SK-N-SH treated with all-trans-retinoic acid at 6 μM for 48 hours (cell line): ENCODE data around the gene PLA2G1B.

Source experiments
- BACH2 ChIP-seq: fragments of 250-450 bp; sonication (Bioruptor Pico); IDR thresholded peaks from 2 replicates; pipeline ENCODE4 v1.9.0; 2021; ENCODE audit warnings: mild to moderate bottlenecking, borderline replicate concordance
- GLIS3 ChIP-seq: fragments of 250-450 bp; sonication (Bioruptor Pico); IDR thresholded peaks from 2 replicates; pipeline ENCODE4 v1.5.0; 2020; ENCODE audit warnings: mild to moderate bottlenecking, moderate library complexity
- OSR1 ChIP-seq: fragments of 250-450 bp; sonication (Bioruptor Pico); IDR thresholded peaks from 2 replicates; pipeline ENCODE4 v1.8.0; 2022; ENCODE audit warnings: moderate library complexity, mild to moderate bottlenecking, inconsistent platforms
- PPARA ChIP-seq: fragments of 250-450 bp; sonication (Bioruptor Pico); IDR thresholded peaks from 2 replicates; pipeline ENCODE4 v1.5.0; 2020; ENCODE audit warnings: mild to moderate bottlenecking, borderline replicate concordance
- RARB ChIP-seq: fragments of 250-450 bp; sonication (Bioruptor Pico); IDR thresholded peaks from 2 replicates; pipeline ENCODE4 v1.8.0; 2021; ENCODE audit warnings: mild to moderate bottlenecking, moderate library complexity
- SNAI2 ChIP-seq: fragments of 250-450 bp; sonication (Bioruptor Pico); IDR thresholded peaks from 2 replicates; pipeline ENCODE4 v1.5.0; 2020; ENCODE audit warnings: mild to moderate bottlenecking, moderate library complexity
- TCF4 ChIP-seq: fragments of 250-450 bp; sonication (Bioruptor Pico); IDR thresholded peaks from 2 replicates; pipeline ENCODE4 v1.8.0; 2021; ENCODE audit warnings: mild to moderate bottlenecking, moderate library complexity, borderline replicate concordance
- ZC3H10 ChIP-seq: fragments of 250-450 bp; sonication (Bioruptor Pico); IDR thresholded peaks from 2 replicates; pipeline ENCODE4 v1.5.1; 2021; ENCODE audit warnings: mild to moderate bottlenecking, moderate library complexity
- ZFP3 ChIP-seq: fragments of 250-450 bp; sonication (Bioruptor Pico); IDR thresholded peaks from 2 replicates; pipeline ENCODE4 v1.5.0; 2020; ENCODE audit warnings: mild to moderate bottlenecking, moderate library complexity
- ZFP30 ChIP-seq: fragments of 450-650 bp; formaldehyde crosslinking; IDR thresholded peaks from 2 replicates; pipeline ENCODE4 v1.5.0; 2022; ENCODE audit warnings: mild to moderate bottlenecking, moderate library complexity
- ZNF565 ChIP-seq: fragments of 450-650 bp; formaldehyde crosslinking; conservative IDR thresholded peaks from 2 replicates; pipeline ENCODE4 v1.5.0; 2020; ENCODE audit warnings: low read depth, mild to moderate bottlenecking, moderate library complexity
- ZNF8 ChIP-seq: fragments of 450-650 bp; formaldehyde crosslinking; IDR thresholded peaks from 2 replicates; pipeline ENCODE4 v1.5.0; 2020; ENCODE audit warnings: mild to moderate bottlenecking, moderate library complexity
- TF ChIP-seq, protein P1 (sequence below): fragments of 250-450 bp; sonication (Bioruptor Pico); IDR thresholded peaks from 2 replicates; pipeline ENCODE4 v1.8.0; 2020; ENCODE audit warnings: mild to moderate bottlenecking, moderate library complexity, borderline replicate concordance
- TF ChIP-seq, protein P2 (sequence below): fragments of 250-450 bp; sonication (Bioruptor Pico); IDR thresholded peaks from 2 replicates; pipeline ENCODE4 v1.5.1; 2021; ENCODE audit warnings: mild to moderate bottlenecking, moderate library complexity

DNA sequence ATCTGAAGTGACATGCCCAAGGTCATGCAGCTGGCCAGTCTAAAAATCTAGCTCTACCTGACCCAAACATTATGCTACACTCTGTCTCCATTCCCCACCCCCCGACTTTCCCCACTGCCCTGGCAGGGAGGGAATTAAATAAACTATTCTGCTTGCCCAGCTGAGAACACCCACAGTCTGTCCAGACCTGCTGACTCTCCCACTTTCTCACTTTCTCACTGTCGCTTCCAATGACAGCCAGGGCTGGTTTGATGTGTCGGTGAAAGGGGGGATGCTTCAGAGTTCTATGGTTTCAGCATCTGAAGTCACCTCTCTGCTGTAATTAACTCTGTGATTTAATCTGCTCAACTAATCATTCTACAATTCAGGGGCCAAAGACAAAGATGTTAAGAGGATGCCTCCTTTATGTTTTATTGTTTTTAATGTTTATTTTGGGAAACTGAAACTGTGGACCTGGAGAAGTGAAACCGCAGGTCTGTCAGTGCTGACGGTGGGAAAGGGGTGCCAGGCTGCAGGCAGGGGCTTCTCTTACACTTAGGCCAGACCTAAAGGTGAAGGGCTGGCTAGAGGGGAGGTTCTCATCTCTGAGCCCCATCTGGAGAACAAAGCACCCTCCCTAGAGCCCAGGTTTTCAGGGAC, 49.5 kb upstream of the PLA2G1B start:
- no peak for TF ChIP-seq RARB (CRISPR knock-in tag)
- TF ChIP-seq, protein P1, sequence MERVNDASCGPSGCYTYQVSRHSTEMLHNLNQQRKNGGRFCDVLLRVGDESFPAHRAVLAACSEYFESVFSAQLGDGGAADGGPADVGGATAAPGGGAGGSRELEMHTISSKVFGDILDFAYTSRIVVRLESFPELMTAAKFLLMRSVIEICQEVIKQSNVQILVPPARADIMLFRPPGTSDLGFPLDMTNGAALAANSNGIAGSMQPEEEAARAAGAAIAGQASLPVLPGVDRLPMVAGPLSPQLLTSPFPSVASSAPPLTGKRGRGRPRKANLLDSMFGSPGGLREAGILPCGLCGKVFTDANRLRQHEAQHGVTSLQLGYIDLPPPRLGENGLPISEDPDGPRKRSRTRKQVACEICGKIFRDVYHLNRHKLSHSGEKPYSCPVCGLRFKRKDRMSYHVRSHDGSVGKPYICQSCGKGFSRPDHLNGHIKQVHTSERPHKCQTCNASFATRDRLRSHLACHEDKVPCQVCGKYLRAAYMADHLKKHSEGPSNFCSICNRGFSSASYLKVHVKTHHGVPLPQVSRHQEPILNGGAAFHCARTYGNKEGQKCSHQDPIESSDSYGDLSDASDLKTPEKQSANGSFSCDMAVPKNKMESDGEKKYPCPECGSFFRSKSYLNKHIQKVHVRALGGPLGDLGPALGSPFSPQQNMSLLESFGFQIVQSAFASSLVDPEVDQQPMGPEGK (CRISPR knock-in tag): no peak
- no peak for TF ChIP-seq ZFP30 (CRISPR knock-in tag)
- no peak for TF ChIP-seq ZFP3
- no peak for TF ChIP-seq GLIS3 (CRISPR knock-in tag)
- TF ChIP-seq PPARA (CRISPR knock-in tag): no peak
- TF ChIP-seq OSR1 (CRISPR knock-in tag): no peak
- TF ChIP-seq, protein P2, sequence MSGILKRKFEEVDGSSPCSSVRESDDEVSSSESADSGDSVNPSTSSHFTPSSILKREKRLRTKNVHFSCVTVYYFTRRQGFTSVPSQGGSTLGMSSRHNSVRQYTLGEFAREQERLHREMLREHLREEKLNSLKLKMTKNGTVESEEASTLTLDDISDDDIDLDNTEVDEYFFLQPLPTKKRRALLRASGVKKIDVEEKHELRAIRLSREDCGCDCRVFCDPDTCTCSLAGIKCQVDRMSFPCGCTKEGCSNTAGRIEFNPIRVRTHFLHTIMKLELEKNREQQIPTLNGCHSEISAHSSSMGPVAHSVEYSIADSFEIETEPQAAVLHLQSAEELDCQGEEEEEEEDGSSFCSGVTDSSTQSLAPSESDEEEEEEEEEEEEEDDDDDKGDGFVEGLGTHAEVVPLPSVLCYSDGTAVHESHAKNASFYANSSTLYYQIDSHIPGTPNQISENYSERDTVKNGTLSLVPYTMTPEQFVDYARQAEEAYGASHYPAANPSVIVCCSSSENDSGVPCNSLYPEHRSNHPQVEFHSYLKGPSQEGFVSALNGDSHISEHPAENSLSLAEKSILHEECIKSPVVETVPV: no peak
- no peak for TF ChIP-seq BACH2 (CRISPR knock-in tag)
- no peak for TF ChIP-seq ZC3H10
- TF ChIP-seq SNAI2 (CRISPR knock-in tag): no peak
- TF ChIP-seq ZNF8 (CRISPR knock-in tag): no peak
- TF ChIP-seq ZNF565 (CRISPR knock-in tag): no peak
- no peak for TF ChIP-seq TCF4 (CRISPR knock-in tag)
